ENCODE results near the gene KDM2A.

The KDM2A gene

DNA sequence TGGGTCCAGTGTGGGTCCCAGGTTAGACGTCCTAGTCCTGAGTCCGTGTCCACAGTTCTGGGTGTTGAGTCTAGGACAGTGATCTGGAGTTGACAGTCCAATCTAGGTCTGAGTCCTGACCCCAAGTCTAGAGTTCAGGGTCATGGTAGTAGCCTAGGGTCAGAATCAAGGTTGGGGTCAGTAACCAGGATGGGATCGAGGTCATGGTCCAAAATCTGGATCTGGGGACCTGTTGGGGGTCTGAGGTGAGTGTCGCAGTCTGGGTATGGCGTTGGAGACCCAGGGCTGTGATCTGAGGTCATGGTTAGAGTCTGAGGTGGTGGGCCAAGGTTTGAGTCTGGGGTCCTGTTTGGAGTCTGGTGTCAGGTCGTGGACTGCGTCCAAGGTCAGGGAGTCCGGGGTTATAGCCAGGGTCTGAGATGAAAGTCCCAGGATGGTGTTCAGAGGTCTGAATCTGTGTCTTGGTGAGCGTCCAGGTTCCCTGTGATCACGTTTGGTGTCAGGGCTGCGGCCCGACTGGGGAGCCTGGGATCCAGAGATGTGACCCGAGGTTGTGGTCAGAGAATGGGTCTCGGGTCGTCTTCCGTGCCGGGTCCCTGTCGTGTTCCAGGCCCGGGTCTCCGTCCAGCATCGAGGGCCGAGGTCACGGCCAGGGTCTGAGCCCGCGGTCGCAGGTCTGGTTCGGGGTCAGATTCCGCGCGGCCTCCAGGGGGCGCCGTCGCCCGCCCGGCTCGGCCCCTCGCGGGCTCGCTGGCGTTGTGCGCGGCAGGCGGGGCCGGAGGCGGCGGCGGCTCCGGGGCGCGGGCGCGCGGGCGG is 146.8 kb downstream of the KDM2A start:
- Histone ChIP-seq H3K27ac (no peak overlapping the region), H3K4me3 (ENCODE audit: low read depth, low read length) (peak overlapping the region; percentile 45), H3K27me3 (replicated peaks) (no peaks in the 10 kb centered on the region), H3K36me3 (replicated peaks) (peaks cover 8% of the 10 kb centered on the region)
- in situ Hi-C loops (cut with HindIII; ENCODE audit: low pct_ligation_motif_present, low sequenced_read_pairs), result no loop called here
- TF ChIP-seq, protein P1, sequence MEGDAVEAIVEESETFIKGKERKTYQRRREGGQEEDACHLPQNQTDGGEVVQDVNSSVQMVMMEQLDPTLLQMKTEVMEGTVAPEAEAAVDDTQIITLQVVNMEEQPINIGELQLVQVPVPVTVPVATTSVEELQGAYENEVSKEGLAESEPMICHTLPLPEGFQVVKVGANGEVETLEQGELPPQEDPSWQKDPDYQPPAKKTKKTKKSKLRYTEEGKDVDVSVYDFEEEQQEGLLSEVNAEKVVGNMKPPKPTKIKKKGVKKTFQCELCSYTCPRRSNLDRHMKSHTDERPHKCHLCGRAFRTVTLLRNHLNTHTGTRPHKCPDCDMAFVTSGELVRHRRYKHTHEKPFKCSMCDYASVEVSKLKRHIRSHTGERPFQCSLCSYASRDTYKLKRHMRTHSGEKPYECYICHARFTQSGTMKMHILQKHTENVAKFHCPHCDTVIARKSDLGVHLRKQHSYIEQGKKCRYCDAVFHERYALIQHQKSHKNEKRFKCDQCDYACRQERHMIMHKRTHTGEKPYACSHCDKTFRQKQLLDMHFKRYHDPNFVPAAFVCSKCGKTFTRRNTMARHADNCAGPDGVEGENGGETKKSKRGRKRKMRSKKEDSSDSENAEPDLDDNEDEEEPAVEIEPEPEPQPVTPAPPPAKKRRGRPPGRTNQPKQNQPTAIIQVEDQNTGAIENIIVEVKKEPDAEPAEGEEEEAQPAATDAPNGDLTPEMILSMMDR (IDR thresholded peaks at IDR 0.05; ENCODE audit: low read depth, low read length, missing control alignments), result peak; percentile 57
- DNase-seq, result no peak

DNA sequence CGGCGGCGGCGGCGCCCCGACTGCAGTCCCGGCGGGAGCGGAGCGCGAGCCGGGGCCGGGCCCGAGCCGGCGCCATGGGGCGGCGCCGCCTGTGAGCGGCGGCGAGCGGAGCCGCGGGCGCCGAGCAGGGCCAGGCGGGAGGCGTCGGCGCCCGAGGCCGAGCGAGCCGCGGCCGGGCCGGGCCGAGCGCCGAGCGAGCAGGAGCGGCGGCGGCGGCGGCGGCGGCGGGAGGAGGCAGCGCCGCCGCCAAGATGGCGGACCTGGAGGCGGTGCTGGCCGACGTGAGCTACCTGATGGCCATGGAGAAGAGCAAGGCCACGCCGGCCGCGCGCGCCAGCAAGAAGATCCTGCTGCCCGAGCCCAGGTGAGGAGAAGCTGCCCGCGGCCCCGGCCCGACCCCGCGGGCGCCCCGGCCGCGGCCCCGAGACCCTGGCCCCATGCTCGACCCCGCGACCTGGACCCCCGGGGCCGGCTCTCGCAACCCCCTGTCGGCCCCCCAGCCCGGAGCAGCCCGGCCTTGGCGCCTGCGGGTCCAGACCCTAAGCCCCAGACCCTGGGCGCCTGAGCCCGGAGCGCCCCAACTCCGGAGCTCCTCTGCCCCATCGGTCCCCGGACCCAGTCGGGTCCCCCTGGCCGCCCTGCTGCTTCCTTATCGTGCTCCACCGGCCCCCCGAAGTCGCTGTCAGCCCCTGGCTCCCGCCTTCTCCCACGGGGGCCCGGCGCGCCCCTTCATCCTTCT is 147.6 kb downstream of the KDM2A start, which contains the start of gene GRK2:
Gene GRK2 (plus strand): TSS at position 25 of the 739 bp plus-strand sequence. CDS start 227 bp downstream, at position 252.
- Histone ChIP-seq H3K4me3 (ENCODE audit: low read depth, low read length) (peak within 1 kb of the TSS; percentile 76), H3K27ac (no peak within 1 kb of the TSS), H3K36me3 (replicated peaks) (peaks cover 8% of the 10 kb centered on the region), H3K27me3 (replicated peaks) (no peaks in the 10 kb centered on the region)
- TF ChIP-seq, protein P1 (IDR thresholded peaks at IDR 0.05; ENCODE audit: low read depth, low read length, missing control alignments), result no peak
- in situ Hi-C loops (cut with HindIII; ENCODE audit: low pct_ligation_motif_present, low sequenced_read_pairs), result no loop called here
- DNase-seq, result no peak

DNA sequence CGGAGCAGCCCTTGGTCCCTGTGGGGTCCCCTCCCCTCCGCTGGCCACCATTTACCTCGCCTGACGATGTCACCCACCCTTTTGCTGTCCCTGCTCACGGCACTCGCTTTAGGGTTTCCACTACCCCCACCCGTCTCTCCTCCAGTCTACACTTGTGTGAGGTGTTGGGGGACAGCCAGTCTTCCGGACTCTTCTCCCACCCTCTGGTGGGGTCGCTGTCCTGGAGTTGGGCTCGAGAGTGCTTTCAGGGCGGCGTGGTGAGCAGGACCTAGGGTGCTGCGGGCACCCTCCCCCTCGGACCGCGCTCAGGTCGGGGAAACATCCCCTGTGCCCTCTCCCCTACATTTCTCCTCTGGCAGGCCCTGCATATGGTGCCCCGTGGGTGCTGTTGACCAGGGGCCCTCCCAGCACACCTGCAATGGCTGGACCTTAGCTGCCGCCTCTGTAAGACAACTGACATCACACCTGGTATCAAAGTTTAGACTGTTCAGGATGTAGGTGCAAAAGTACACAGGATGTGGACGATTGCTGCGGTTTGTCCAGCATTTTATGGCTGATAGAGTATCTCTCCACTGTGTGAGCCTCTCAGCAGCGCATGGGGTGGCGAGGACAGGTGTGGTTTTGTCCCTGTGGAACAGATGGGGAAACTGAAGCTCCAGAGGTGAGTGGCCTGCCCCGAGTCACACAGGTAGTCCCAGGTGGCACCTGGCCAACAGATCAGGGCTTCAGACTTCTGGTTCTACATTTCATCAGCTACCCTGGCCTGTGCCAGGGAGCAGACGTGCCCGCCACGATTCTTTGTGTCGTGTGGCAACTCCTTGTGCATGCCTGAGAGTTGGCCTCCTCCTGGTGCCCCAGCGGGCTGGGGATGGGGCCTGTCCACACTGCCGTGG is 148.4 kb downstream of the KDM2A start:
- Histone ChIP-seq H3K4me3 (ENCODE audit: low read depth, low read length) (peak overlapping the region; percentile 76), H3K36me3 (replicated peaks) (peaks cover 11% of the 10 kb centered on the region), H3K27me3 (replicated peaks) (no peaks in the 10 kb centered on the region), H3K27ac (no peak overlapping the region)
- in situ Hi-C loops (cut with HindIII; ENCODE audit: low pct_ligation_motif_present, low sequenced_read_pairs), result no loop called here
- DNase-seq, result no peak
- TF ChIP-seq, protein P1 (IDR thresholded peaks at IDR 0.05; ENCODE audit: low read depth, low read length, missing control alignments), result peak; percentile 21

DNA sequence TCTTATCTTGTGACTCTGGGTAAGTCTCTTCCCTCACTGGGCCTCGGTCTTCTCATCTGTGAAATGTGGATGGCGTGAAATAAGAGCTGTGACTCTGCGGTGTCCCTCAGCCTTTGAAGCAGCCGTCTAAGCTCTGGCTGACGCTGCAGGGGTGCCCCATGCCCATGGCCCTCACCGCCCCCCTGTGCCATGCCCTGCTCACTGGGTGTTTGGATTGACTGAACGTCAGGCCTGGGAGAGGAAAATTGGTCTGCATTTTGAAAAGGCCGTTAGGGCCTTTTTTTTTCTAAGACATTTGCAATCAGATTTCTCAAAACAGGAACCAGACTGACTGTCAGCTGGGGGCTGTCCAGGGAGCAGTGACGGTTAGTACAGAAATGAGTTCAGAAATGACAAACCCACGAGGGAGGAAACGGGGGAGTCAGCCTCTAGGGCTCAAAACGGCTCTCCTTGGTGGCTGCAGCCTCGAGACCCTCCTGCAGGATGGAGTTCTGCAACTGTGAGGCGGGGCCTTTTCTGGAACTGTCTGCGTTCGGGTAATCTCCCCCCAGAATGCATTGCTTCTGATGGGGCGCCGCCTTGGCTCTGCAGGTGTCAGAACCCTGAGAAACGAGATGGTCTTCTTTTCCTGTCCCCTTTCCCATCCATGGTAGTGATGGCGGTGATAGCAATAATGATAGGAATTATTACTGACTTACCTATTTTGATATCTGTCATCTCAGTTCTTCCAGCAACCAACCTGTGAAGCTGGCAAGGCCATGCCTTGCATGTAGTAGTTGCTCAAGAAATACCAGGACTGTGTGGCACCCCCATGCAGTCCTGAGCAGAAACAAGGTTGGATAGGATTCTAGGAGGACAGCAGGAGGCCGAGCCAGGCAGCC is 149.3 kb downstream of the KDM2A start:
- DNase-seq, result no peak
- Histone ChIP-seq H3K4me3 (ENCODE audit: low read depth, low read length) (no peak overlapping the region), H3K27ac (no peak overlapping the region), H3K36me3 (replicated peaks) (peaks cover 11% of the 10 kb centered on the region), H3K27me3 (replicated peaks) (no peaks in the 10 kb centered on the region)
- TF ChIP-seq, protein P1 (IDR thresholded peaks at IDR 0.05; ENCODE audit: low read depth, low read length, missing control alignments), result no peak
- in situ Hi-C loops (cut with HindIII; ENCODE audit: low pct_ligation_motif_present, low sequenced_read_pairs), result no loop called here

DNA sequence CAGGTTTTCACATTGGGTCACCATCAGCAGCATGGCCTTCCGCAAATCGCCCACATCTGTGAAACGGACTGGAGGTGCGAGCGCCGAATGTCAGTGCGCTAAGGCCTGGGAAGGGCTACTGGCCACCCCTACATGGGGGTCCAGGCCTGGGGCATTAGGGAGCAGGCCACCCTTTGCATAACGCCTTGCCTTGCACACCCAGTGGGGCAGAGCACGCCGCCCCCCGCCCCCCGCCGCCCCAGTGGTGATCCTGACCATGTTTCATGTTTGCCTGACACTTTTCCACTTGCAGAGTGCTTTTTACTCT is 149.9 kb downstream of the KDM2A start:
- no peak for DNase-seq
- Histone ChIP-seq H3K4me3 (ENCODE audit: low read depth, low read length) (no peak overlapping the region), H3K27ac (no peak overlapping the region)

More for the DNA sequence above, 149.9 kb downstream of the KDM2A start:
- in situ Hi-C loops (cut with HindIII; ENCODE audit: low pct_ligation_motif_present, low sequenced_read_pairs), result no loop called here
- TF ChIP-seq, protein P1 (IDR thresholded peaks at IDR 0.05; ENCODE audit: low read depth, low read length, missing control alignments), result no peak
- peaks cover 11% of the 10 kb centered on the region for H3K36me3 ChIP-seq (replicated peaks)
- H3K27me3 ChIP-seq (replicated peaks), result no peaks in the 10 kb centered on the region
